ENCODE measurements around the gene NAT16. TPM values are rescaled to one million over a fixed set of nuclear protein-coding genes. Genes with fewer than 3 reads are reported as not detected.

Gene NAT16
- total and polyA plus RNA-seq, 2 of the 8 experiments (the other 6 are each of a cell fraction or from before 2014, with no cell fraction given) = 0.26 to 0.84 TPM

- TF ChIP-seq USF2 (IDR thresholded peaks at IDR 0.05; ENCODE audit: low read length) (peak; percentile 23; the same call in 1 of the 2 replicates), E2F6 (IDR thresholded peaks at IDR 0.05) (peak; percentile 94), TEAD4 (IDR thresholded peaks at IDR 0.05; ENCODE audit: low read depth, low read length) (no peak), SIRT6 (IDR thresholded peaks at IDR 0.05; ENCODE audit: low read length) (no peak), BCL11A (IDR thresholded peaks at IDR 0.05; ENCODE audit: low read depth in 2 of 2, low read length in 2 of 2) (no peak), CBX8 (IDR thresholded peaks at IDR 0.05; ENCODE audit: borderline replicate concordance, low read depth, low read length) (no peak), RBBP5 (IDR thresholded peaks at IDR 0.05; ENCODE audit: borderline replicate concordance, low read depth, low read length) (no peak), POLR2AphosphoS5 (IDR thresholded peaks at IDR 0.05; ENCODE audit: low read depth, low read length) (peak; percentile 29; the same call in 1 of the 2 replicates), CTBP2 (IDR thresholded peaks at IDR 0.05; ENCODE audit: borderline replicate concordance, insufficient read depth, insufficient read length, low read length) (no peak), SP1 (IDR thresholded peaks at IDR 0.05; ENCODE audit: low read depth, low read length) (no peak), PHF8 (conservative IDR thresholded peaks at IDR 0.05; ENCODE audit: low read depth, low read length) (no peak), CREB1 (IDR thresholded peaks at IDR 0.05) (no peak), CHD1 (IDR thresholded peaks at IDR 0.05; ENCODE audit: low read depth, low read length) (no peak), GABPA (IDR thresholded peaks at IDR 0.05; ENCODE audit: borderline replicate concordance, insufficient read depth, low read length) (peak; percentile 50; the same call in 1 of the 2 replicates), JUND (IDR thresholded peaks at IDR 0.05; ENCODE audit: low read length) (no peak), RAD21 (IDR thresholded peaks at IDR 0.05 in 1 of 2, conservative IDR thresholded peaks at IDR 0.05 in 1 of 2; ENCODE audit: low read depth in 2 of 2, low read length in 2 of 2) (no peak), BRCA1 (IDR thresholded peaks at IDR 0.05; ENCODE audit: low read depth, low read length) (no peak), CEBPB (IDR thresholded peaks at IDR 0.05; ENCODE audit: low read depth, low read length) (no peak), RXRA (IDR thresholded peaks at IDR 0.05; ENCODE audit: insufficient read depth, low read depth, low read length) (no peak), YY1 (IDR thresholded peaks at IDR 0.05; ENCODE audit: low read depth, low read length) (no peak)
- TF ChIP-seq, protein P1, sequence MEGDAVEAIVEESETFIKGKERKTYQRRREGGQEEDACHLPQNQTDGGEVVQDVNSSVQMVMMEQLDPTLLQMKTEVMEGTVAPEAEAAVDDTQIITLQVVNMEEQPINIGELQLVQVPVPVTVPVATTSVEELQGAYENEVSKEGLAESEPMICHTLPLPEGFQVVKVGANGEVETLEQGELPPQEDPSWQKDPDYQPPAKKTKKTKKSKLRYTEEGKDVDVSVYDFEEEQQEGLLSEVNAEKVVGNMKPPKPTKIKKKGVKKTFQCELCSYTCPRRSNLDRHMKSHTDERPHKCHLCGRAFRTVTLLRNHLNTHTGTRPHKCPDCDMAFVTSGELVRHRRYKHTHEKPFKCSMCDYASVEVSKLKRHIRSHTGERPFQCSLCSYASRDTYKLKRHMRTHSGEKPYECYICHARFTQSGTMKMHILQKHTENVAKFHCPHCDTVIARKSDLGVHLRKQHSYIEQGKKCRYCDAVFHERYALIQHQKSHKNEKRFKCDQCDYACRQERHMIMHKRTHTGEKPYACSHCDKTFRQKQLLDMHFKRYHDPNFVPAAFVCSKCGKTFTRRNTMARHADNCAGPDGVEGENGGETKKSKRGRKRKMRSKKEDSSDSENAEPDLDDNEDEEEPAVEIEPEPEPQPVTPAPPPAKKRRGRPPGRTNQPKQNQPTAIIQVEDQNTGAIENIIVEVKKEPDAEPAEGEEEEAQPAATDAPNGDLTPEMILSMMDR (IDR thresholded peaks at IDR 0.05; ENCODE audit: control extremely low read depth in 1 of 3, insufficient read depth in 1 of 3, low read depth in 1 of 3, low read length in 3 of 3) = no peak
Observed at GRCh38 chr7:101162551-101163278, 17.4 kb downstream of the NAT16 start (continued).

Measured in H1 (cell line).